DMS 273 treated with DMSO at 0.1 percent for 48 hours (cell line): ENCODE measurements around the gene TMPRSS6.

Source experiments
- DNase-seq: peaks from one replicate; lab custom pipeline; 2025; lab: John Stamatoyannopoulos, UW

TMPRSS6 gene

DNA sequence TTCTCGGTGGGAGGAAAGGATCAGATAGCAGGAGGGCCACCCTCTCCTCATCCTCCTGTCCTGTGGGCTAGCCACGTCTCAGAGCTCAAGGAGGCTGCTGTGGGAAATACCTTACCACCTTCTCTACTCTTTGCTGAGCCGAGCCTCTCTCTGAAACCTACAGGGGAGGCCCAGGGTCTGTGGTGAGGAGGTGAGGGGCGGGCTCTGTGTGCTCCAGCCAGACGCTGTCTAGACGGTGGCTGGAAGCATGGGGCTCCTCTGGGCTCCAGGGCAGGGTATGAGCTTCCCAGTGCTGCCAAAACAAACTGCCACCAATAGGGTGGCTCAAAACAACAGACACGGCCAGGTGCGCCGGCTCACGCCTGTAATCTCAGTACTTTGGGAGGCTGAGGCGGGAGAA is 5.5 kb upstream of the TMPRSS6 start:
- no peak for DNase-seq

- no peak for DNase-seq
Observed at GRCh38 chr22:37113757-37114156, 4.2 kb upstream of the TMPRSS6 start.

DNA sequence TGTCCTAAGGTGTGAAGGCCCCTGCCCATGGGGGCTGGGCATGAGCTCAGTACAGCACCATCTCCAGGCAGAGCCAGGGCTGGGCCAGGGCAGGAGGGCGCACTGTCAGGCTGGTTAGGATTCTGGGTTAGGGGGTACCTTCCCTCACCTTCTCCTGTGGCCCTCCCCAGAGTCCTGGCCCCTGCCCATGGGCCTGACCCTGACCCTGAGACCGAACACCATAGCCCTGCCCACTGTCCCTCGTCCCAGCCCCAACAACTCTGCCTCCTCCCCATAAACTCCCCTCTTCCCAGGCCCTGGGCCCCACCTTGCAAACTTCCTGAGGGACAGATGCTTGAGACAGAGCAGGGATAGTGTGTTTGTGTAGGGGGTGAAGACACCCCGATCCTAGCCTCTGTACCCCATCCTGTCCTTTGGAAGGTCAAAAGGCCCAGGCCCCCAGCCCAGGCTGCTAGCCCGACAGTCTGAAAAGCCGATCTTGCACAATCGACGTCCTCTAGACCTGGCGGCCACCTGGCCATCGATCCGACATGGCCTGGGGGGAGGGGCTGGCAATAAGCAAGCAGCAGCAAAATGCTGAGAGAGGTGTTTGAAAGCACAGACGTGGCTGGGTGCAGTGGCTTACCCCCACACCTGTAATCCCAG is 2.7 kb upstream of the TMPRSS6 start:
- no peak for DNase-seq

- no peak for DNase-seq
Observed at GRCh38 chr22:37111156-37111717, 1.7 kb upstream of the TMPRSS6 start.

GRCh38 chr22:37107816-37108621 is 1.5 kb downstream of the TMPRSS6 start:
- no peak for DNase-seq

DNA sequence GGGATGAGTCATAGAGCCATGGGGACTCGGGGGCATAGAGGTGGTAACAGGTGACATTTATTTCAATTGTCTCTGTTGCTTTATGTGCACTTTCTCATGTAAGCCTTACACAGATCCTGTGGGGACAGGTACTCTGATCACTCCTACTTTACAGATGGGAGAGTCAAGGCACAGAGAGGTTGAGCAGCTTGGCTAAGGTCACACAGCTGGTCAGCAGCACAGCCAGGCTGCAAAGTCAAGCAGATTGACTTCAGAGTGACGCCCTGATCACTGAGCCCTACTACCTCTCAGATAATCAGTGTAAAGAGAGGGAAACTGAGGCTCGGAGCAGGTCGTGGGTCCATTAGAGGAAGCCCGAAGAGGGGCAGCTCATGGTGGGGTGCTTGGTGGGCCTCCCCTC is 3.5 kb downstream of the TMPRSS6 start:
- DNase-seq = no peak

GRCh38 chr22:37105154-37105553 is 4.4 kb downstream of the TMPRSS6 start:
- DNase-seq = no peak

DNA sequence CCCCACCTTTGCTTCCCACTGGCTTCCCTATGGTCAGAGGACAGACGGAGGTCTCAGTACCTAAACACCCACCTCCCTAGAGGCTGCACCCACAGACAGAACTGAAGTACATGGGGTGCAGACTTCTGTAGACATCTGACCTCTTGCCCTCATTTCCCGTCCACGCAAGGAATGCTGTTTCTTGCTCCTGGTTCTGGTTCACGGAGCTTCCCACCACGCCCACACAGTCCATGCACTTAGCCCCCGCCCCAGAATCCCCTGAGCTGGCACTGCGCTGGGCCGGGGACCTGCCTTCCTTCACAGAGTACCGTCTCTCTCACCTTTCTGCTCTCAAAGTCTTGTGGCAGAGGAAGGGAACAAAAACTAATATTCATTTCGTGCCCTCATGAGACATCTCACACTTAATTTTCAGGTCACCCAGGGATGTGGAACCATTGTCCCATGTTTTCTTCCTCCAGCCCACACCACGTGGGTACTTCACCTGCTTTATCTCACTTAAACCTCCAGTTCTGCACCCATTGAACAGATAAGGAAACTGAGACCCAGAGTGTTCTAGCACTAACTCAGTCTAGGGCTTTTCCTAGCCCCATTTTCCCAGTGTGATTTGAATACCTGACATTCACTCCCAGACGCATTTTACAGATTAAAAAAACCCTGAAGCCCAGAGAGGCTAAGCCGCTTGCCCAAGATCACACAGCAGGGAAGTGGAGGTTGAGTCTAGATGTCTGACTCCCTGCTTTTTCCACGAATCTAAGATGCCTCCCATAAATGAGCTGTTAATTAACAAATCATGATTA is 5.7 kb downstream of the TMPRSS6 start:
- DNase-seq = no peak

DNA sequence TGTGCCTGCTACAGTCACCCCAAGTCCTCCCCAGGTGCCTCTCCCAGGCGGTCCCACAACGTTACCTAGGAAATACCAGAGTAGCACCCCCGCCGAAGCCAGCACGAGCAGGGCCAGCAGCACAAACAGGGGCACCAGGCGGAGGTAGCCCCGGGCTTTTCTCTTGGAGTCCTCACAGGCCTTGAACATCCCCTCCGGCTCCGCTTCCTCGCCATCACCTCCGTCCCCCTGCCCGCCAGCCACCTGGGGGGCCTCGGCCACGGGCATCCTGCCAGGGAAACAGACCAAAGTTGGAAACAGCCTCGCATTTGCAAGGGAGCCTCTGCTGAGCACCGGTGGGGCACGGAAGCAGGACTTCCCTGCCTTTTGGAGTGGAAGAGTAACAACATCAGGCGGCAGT is 6.4 kb downstream of the TMPRSS6 start:
- no peak for DNase-seq

GRCh38 chr22:37101311-37102066 is 8.0 kb downstream of the TMPRSS6 start:
- DNase-seq = no peak

GRCh38 chr22:37100589-37101127 is 8.9 kb downstream of the TMPRSS6 start:
- no peak for DNase-seq

- no peak for DNase-seq
Observed at GRCh38 chr22:37098976-37099591, 10.4 kb downstream of the TMPRSS6 start.

DNA sequence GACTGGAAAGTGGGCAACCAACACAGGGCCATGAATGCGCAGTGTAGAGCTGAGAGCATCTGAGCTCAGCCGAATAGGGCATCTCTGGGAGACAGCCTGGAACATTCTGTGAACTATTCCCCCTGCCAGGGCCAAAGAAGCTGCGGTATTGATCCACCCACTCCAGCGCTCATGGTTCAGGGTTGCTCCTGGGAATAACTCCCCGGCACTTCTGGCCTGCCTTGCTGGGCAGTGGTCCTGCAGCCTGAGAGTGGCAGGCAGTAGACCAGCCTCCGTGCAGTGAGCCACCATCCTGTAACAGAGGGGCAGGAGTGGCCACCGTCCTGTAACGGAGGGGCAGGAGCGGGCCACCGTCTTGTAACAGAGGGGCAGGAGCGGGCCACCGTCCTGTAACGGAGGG is 12.2 kb downstream of the TMPRSS6 start:
- DNase-seq = no peak

DNA sequence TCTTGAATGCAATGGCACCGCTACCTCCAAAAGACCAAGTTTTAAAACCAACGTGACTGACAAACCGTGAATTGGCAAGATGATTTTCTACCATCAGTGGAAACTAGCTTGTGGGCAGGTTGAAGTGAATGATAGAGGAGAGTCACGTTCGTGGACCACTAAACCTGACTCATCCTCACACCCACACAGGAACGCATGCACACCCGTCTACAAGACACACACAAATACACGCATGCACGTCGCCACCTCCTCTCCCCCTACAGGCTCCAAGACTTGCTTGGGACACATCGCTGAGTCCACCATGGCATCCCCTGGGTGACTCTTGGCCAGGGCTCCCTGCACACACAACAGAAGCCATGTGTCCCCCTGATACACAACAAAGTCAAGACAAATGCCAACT is 14.4 kb downstream of the TMPRSS6 start:
- DNase-seq = no peak

- no peak for DNase-seq
Observed at GRCh38 chr22:37094239-37094638, 15.3 kb downstream of the TMPRSS6 start.

DNA sequence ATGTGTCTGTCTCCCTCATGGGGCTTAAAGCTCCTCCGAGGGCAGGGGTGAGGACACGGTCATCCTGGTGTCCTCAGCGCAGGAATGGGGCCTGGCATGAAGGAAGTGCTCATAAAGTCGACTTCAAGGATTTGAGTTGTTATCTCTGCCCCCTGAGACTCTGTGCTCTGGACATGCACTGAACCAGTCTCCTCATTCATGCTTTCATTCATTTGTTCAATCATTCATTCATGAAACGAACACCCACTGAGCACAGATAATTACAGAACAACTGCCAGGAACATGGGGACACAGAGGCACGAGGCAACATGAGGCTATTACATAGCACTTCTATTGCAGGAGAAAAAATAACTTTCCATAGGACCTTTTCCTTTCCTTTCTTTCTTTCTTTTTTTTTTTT is 16.5 kb downstream of the TMPRSS6 start:
- DNase-seq = no peak

- DNase-seq = no peak
Observed at GRCh38 chr22:37091994-37092393, 17.5 kb downstream of the TMPRSS6 start.

GRCh38 chr22:37090920-37091695 is 18.4 kb downstream of the TMPRSS6 start:
- no peak for DNase-seq

- DNase-seq = no peak
Observed at GRCh38 chr22:37089434-37089833, 20.1 kb downstream of the TMPRSS6 start.

DNA sequence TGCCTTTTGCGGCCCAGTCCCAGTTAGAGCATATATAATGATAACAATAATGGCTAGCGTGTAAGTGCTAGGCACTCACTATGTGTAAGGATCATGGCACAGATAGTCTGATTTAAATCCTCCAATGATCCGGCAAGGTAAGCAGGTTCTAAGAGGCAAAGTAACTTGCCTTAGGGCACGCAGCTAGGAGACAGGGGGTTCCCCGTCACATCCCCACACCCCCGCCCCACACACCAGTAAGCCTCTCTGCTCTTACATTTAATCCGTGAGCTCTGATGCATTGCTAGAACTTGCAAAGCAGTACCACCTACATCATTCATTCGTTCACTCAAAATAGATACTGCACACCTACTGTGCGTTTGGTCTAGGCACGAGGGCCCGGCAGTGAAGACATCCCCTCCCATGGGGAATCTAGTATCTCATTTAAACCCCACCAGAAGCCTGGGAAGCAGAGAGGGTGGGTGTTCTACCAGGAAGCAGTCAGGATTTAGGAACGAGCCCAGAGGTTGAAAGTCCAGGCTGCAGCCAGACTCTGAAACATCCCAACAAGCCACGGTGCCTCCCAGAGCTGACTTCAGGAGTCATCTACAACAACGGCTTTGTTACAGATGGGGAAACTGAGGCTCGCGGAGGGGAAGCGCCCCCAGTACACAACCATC is 20.6 kb downstream of the TMPRSS6 start:
- DNase-seq = no peak
